HG03060 (cell line): Measurements from ENCODE around the gene MAP2K6.
A peak's percentile ranks its signal among the peaks of the same experiment; 100 is the strongest.

ENCODE experiments used
- ATAC-seq: cut with Tn5 transposase; IDR thresholded peaks from one replicate; pipeline ENCODE4 v1.9.1; 2021; ENCODE audit warnings: low read depth, moderate number of reproducible peaks; ENCODE audit not compliant: unreplicated experiment

The MAP2K6 gene

GRCh38 chr17:69572747-69573146 lies 158.2 kb downstream of the MAP2K6 start:
- ATAC-seq: no peak

GRCh38 chr17:69573396-69573795 lies 158.9 kb downstream of the MAP2K6 start:
- no peak for ATAC-seq

DNA sequence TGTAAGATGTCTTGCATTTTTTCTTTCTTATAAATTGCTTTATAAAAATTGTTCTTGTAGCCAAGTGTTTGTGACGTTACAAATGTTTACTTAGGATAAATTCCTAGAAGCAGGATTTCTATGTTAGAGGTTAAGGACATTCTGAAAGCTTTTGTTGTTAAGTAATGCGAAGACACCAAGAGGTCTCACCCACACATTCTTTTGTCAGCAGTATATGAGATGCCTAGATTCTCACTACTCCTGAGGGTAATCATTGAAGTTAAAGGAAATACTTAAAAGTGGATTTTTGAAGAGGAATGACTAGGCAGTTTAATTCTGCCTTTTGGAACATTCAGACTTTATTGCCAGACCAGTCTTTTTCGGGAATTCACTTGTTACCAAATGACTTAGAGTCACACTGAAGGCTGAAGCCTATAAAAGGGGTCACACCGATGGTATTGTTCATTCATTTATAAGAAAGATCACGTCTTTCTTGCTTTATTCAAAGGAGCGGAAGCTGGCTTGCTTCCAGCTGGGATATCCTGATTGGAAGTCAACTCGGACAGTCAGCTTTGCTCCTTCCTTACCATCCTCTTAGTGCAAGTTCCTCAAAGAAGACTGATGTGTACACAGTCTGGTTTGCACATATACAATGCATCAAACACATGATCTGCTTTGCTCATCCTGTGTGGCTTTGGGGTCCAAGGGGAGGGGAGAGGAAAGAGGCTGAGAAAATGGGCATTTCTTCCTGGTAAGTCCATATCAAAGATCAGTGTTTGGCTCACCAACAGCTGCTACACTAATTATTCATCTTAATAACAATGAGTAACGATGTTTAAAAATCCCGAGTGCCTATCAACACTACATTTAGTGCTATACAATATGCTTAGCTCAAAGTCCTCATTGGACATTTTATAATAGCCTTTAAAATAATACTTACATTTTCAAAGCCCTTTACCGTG lies 160.0 kb downstream of the MAP2K6 start:
- ATAC-seq: no peak

- no peak for ATAC-seq
Observed at GRCh38 chr17:69575346-69575761, 160.9 kb downstream of the MAP2K6 start.

DNA sequence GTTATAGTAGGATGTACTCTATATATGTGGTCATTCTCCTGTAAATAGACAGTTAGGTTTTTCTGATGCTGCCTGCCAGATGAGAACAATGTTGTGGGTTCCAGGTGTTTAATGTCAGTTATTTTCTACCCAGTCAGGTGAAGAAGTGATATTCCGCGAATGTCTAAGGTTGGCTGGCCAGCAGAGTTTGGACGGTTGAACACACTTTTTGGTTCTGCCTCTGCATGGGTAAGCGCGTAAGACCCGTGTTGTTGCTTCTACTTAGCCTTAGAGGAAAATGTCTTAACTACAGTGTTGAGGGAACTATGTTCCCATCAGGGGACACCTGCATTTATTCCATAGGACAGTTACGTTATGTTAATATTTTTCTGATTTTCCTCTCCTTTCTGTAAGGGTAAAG lies 162.6 kb downstream of the MAP2K6 start:
- ATAC-seq: no peak

GRCh38 chr17:69578385-69578936 lies 164.0 kb downstream of the MAP2K6 start:
- no peak for ATAC-seq

- no peak for ATAC-seq
Observed at GRCh38 chr17:69579961-69580677, 165.6 kb downstream of the MAP2K6 start.

- peak; percentile 64 for ATAC-seq
Observed at GRCh38 chr17:69581061-69581961, 166.8 kb downstream of the MAP2K6 start.

DNA sequence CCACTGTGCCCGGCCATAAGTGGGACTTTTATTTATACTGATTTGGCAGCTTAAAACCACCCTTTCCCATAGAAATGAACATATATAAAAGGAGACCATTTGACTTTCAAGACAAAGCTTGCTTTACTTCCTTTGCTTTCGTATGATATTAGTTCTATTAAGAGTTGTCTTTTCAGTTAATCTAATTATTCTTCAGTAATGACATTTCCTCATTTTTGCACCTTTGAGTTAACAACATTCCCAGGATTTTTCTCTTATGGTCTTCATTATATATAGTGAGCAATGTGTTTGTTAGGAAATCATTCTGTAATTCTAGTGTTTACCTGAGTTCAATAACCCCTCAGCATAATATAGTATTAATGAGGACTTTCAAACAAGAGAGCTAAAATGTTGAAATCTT lies 173.8 kb downstream of the MAP2K6 start:
- ATAC-seq: no peak

- ATAC-seq: no peak
Observed at GRCh38 chr17:69588827-69589239, 174.3 kb downstream of the MAP2K6 start.

- no peak for ATAC-seq
Observed at GRCh38 chr17:69590671-69591070, 176.2 kb downstream of the MAP2K6 start.

DNA sequence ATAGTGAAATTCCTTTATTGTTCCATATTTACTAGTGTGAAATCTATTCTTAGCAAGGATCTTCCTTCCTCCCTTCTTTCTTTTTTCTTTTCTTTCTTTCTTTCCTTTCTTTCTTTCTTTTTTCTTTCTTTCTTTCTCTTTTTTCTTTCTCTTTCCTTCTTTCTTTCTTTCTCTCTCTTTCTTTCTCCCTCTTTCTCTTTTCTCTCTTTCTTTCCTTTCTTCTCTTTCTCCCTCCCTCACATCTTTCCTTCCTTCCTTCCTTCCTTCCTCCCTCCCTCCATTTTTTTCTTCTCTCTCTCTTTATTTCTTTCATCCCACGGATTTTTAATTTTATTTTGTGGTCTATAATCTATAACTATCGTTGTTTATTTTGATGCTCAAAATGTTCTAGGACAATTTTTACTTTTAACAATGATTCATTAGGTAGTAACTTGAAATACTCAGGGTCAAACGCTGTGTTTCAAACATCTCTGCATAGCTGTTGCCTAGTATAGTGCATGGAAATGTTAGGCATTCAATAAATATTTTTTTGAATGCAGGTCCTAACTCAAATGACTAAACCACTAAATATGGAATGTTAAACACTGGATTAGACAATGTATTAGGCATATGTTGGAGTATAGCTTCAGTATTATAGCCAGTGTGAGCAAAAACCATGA lies 178.3 kb downstream of the MAP2K6 start:
- ATAC-seq: no peak

DNA sequence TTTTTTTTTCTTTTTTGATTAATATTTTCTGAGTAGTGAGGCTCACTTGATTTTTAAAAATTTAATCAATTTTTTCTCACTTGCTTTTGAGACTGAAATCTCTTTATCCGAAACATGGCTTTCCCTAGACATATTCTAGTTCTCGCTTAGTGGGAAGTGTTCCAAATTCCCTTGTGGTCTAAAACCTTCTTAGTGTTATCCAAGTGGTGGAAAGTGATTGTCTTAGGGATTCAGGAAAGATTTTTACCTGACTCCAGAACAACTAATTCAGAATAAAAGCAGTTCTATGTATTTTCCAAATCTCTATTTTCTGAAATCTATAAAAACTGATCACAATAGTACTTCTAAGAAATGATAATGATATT lies 178.8 kb downstream of the MAP2K6 start:
- ATAC-seq: no peak

DNA sequence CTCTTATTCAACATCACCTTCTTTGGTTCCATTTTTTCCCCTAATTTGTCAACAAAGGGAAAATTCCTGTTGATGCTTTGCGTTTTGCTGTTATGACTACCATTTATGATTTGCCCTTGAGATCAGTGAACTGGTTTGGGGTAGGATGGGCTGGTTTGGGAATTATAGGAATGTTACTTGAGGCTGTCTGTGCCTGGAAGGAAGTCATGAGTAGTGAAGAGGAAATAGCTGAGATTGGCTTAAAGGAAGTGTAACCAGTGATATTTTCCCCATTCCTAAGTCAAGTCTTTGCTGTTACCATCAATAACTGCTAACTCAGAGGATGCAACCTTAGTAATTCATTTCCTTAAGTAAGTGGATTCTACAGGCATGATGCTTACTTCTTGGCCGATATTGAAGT lies 179.2 kb downstream of the MAP2K6 start:
- ATAC-seq: no peak

GRCh38 chr17:69594641-69595040 lies 180.1 kb downstream of the MAP2K6 start:
- no peak for ATAC-seq

- ATAC-seq: no peak
Observed at GRCh38 chr17:69596141-69596540, 181.6 kb downstream of the MAP2K6 start.

DNA sequence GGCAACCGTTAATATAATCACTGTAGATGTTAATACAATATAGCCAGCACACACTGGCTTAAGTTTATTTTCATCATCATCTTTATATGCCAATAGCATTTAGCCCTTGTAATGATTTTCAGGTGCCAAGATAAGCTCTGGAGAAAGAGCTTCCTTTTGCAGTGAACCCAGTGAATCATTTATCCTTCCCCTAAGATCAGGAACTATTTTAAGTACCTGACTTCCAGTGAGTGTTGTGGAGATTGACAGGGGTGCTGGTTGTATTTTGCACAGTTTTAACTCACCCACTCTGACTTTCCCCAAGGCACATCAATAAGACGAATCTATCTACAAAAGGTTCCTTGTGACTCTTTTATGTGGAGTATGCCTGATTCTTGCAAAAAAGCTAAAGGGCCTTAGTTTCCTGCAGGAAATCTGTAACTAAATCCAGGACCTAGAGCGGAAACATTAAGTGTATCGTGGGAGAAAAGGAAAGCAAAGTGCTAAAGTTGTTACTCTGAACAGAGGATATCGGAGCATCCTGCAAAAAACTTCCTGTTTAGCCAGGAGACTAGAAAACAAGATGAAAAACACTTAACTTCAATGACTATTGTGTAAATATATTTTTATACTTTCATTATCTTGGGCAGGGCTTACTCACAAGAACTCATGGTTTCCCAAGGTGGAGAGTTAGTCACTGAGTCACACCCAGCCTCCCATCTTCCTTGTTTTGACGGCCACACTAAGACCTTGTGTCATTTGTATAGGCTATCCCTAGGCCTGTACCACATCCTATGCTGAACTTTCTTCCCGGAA lies 183.6 kb downstream of the MAP2K6 start:
- ATAC-seq: no peak

DNA sequence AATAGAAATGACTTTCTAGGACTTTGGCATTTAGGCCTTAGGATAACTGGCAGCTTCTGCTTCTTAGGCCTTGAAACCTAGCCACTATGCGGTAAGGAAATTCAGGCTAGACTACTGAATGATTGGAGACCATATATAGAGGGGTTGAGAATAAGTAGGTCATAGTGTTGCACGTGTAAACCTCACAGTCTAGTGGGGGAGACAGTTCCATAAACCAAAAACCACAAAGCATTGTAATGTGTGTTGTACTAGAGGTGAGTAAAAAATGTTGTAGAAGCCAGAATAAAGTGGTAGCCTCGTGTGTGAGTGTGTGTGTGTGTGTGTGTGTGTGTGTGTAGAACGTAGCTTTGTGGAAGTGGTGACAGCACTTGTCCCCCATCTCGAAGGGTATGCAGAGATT lies 188.5 kb downstream of the MAP2K6 start:
- ATAC-seq: no peak
